Measurements from ENCODE around the gene CECR2.

GRCh38 chr22:17570851-17571631 is 201.8 kb downstream of the CECR2 start:
- TF ChIP-seq CTCF (conservative IDR thresholded peaks at IDR 0.05; ENCODE audit: low read depth, low read length): no peak
- TF ChIP-seq EZH2 (IDR thresholded peaks at IDR 0.05; ENCODE audit: borderline replicate concordance, low read depth, low read length, poor library complexity, severe bottlenecking): no peak

All from A673 (cell line).